ENCODE results near the gene CTNNA3. TPM values are rescaled to one million over a fixed set of nuclear protein-coding genes. Genes with fewer than 3 reads are reported as not detected.

Gene CTNNA3
- total RNA-seq, 1 donor from 2014 or later, result 0.92 TPM

DNA sequence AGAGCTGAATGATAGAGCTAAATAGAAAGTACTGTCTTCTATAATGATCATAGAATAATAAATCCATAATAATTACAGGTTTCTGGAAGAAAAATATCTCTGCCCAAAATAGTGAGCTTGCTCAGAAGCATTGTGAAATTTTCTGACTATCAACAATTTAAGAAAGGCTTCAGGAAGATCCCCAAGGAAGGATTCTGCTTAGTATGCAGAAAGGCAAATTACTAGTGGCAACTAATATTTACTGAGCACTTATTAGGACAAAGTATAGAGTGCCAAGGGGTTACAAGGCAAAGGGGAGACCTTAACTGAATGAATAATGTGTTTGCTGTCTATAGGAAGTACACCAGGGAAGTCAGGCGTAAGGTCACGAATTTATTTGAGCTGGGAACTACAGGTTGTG, 928.3 kb downstream of the CTNNA3 start:
- Mint-ChIP-seq H3K27ac (ENCODE audit: unreplicated experiment) (no peak overlapping the region), H3K9me3 (ENCODE audit: low read depth) (peaks cover 5% of the 10 kb centered on the region), H3K36me3 (ENCODE audit: low read depth) (peaks cover 2% of the 10 kb centered on the region), H3K4me1 (ENCODE audit: low read depth) (peaks cover 9% of the 10 kb centered on the region), H3K27me3 (ENCODE audit: low read depth) (no peaks in the 10 kb centered on the region), H3K4me3 (ENCODE audit: unreplicated experiment) (no peak overlapping the region)
- TF ChIP-seq, protein P1, sequence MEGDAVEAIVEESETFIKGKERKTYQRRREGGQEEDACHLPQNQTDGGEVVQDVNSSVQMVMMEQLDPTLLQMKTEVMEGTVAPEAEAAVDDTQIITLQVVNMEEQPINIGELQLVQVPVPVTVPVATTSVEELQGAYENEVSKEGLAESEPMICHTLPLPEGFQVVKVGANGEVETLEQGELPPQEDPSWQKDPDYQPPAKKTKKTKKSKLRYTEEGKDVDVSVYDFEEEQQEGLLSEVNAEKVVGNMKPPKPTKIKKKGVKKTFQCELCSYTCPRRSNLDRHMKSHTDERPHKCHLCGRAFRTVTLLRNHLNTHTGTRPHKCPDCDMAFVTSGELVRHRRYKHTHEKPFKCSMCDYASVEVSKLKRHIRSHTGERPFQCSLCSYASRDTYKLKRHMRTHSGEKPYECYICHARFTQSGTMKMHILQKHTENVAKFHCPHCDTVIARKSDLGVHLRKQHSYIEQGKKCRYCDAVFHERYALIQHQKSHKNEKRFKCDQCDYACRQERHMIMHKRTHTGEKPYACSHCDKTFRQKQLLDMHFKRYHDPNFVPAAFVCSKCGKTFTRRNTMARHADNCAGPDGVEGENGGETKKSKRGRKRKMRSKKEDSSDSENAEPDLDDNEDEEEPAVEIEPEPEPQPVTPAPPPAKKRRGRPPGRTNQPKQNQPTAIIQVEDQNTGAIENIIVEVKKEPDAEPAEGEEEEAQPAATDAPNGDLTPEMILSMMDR (IDR thresholded peaks at IDR 0.05), result no peak
- DNase-seq (ENCODE audit: low spot score), result no peak

DNA sequence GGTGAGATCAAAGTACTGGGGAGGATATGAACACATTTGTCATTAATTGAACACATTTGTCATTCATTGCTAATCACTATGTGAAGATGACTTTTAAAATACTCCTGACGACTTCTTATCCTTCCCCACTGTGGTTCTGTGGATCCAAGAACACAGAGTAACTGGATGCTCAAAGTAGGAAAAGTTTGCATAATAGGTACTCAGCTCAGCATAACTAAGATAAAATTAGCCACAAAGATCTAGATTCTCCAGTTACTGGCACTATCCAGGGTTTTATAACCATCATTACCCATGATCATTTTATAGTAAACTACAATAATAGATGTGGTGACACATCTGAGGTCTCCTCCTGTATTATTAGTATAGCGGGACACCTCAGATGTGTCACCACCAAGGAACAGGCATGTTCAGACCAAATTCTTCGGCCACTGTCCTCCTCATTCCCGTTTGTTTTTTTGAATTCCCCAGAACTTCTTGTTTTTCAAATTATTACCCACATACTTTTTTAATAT, 933.7 kb downstream of the CTNNA3 start:
- Mint-ChIP-seq H3K36me3 (ENCODE audit: low read depth) (peaks cover 2% of the 10 kb centered on the region), H3K9me3 (ENCODE audit: low read depth) (peaks cover 5% of the 10 kb centered on the region), H3K4me3 (ENCODE audit: unreplicated experiment) (no peak overlapping the region), H3K27ac (ENCODE audit: unreplicated experiment) (no peak overlapping the region), H3K4me1 (ENCODE audit: low read depth) (no peaks in the 10 kb centered on the region), H3K27me3 (ENCODE audit: low read depth) (peaks cover 2% of the 10 kb centered on the region)
- no peak for DNase-seq (ENCODE audit: low spot score)
- TF ChIP-seq, protein P1 (IDR thresholded peaks at IDR 0.05), result no peak

DNA sequence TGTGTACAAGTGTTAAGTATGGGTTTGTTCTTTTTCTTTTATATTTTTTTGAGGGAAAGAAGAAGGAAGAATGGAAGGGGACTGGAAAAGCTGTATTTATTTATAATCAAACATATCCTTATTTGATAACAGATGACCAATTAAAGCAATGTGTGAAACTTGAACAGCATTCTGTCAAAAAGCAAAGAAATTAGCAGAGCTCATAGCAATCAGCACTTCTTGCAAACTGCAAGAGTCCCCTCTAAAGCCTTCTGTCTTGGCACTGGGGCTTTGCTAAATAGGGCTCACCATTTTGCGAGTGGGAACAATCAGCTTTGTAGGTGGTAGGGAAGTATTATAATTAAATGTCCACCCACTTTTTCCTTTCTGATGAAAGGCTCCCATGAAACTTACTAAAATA, 935.1 kb downstream of the CTNNA3 start:
- no peak for DNase-seq (ENCODE audit: low spot score)
- Mint-ChIP-seq H3K27me3 (ENCODE audit: low read depth) (peaks cover 2% of the 10 kb centered on the region), H3K4me3 (ENCODE audit: unreplicated experiment) (no peak overlapping the region), H3K27ac (ENCODE audit: unreplicated experiment) (no peak overlapping the region), H3K9me3 (ENCODE audit: low read depth) (peaks cover 5% of the 10 kb centered on the region), H3K36me3 (ENCODE audit: low read depth) (peaks cover 2% of the 10 kb centered on the region), H3K4me1 (ENCODE audit: low read depth) (no peaks in the 10 kb centered on the region)
- TF ChIP-seq, protein P1 (IDR thresholded peaks at IDR 0.05), result no peak

DNA sequence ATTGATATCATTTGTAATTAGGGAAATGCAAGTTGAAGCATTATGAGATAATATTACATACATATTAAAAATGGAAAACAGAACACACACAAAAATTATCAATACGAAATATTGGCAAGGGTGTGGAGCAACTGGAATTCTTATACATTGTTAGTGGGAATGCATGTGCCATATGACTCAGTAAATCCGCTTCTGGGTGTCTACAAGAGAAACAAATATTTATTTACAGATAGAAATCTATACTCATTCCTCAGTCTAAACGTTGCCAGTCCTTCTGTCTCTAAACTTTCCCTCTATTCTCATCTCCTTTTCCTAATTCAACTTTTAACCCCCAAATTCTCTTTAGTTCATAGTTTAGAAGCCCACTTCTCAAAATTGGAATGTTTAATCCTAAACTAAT, 940.5 kb downstream of the CTNNA3 start:
- Mint-ChIP-seq H3K36me3 (ENCODE audit: low read depth) (no peaks in the 10 kb centered on the region), H3K27me3 (ENCODE audit: low read depth) (peaks cover 2% of the 10 kb centered on the region), H3K4me1 (ENCODE audit: low read depth) (no peaks in the 10 kb centered on the region), H3K9me3 (ENCODE audit: low read depth) (no peaks in the 10 kb centered on the region), H3K27ac (ENCODE audit: unreplicated experiment) (no peak overlapping the region), H3K4me3 (ENCODE audit: unreplicated experiment) (no peak overlapping the region)
- TF ChIP-seq, protein P1 (IDR thresholded peaks at IDR 0.05), result no peak
- no peak for DNase-seq (ENCODE audit: low spot score)

DNA sequence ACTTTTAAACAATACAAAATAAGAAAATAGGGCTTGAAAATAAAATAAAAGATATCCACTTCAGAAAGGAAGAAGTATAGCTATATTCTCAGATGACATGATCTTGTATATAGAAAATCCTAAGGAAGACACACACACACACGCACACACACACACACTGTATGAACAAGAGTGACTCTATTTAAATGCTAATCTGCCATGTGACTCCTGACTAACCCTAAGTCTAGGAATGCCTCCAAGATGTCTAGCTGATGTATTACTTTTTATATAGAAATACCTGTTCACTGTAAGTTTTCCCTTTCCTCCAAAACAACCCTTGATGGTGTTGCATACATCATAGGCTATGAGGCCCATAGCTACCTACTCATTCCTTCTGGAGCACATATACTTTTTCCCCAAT, 943.3 kb downstream of the CTNNA3 start:
- H3K27me3 Mint-ChIP-seq (ENCODE audit: low read depth), result no peaks in the 10 kb centered on the region
- TF ChIP-seq, protein P1 (IDR thresholded peaks at IDR 0.05), result no peak
- no peak for DNase-seq (ENCODE audit: low spot score)
- no peaks in the 10 kb centered on the region for H3K36me3 Mint-ChIP-seq (ENCODE audit: low read depth)
- peaks cover 9% of the 10 kb centered on the region for H3K4me1 Mint-ChIP-seq (ENCODE audit: low read depth)
- H3K27ac Mint-ChIP-seq (ENCODE audit: unreplicated experiment), result no peak overlapping the region
- H3K9me3 Mint-ChIP-seq (ENCODE audit: low read depth), result peaks cover 4% of the 10 kb centered on the region
- no peak overlapping the region for H3K4me3 Mint-ChIP-seq (ENCODE audit: unreplicated experiment)
